Measurements from ENCODE around the gene P2RX6.

The P2RX6 gene

DNA sequence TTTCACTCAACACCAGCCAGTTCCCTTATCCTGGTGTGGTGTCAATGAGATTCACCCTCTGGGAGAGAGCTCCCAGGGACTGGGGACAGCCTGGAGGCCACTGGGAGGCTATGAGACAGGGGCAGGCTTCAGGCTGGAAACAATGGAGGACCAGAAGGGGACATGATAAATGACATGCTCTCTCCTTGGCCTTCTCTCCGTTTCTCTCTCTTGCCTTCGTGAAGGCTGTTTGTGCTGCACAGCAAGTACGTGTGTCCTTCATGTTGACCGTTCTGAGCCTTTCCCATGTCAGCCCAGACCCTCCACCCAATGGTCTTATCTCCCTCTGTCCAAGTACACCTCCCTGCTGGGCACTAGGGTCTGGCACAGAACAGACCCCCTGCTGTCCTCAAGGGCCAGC lies 34.4 kb upstream of the P2RX6 start:
- no peak for DNase-seq

GRCh38 chr22:20980938-20981722 lies 33.8 kb upstream of the P2RX6 start:
- no peak for DNase-seq

DNA sequence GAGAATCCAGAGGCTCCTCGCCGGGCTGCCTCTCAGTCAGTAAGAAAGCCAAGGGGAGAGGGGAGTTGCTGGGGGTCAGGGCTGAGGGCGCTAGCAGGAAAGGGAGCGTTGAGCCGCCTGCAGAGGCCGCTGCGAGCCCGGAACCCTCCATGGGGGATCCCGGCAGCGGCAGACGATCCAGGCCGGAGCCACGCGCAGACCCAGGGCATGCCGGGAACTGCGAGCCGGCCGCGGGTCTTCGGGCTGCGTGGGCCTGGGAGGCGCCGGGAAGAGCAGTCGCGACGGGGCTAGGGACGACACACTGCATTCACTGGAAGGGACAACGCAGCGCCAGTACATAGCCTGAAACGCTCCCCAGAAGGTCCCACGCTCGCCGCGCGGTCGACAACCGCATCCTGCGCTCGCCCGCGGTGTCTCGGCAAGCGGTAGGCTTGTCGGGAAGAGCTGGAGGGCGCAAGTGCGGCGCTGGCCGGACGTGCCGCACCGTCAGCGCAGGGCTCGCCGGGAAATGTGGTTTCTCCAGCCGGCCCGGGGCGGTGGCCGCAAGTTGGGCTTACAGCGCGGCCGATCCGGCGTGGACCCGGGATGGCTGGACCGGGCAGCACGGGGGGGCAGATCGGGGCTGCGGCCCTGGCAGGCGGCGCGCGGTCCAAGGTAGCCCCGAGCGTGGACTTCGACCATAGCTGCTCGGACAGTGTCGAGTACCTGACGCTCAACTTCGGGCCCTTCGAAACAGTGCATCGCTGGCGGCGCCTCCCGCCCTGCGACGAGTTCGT lies 33.0 kb upstream of the P2RX6 start, which contains the start of gene LZTR1:
LZTR1 (plus strand) TSS at position 511 of the 776 bp plus-strand sequence; CDS start at position 586, 75 bp downstream.
- DNase-seq, result peak in 1 of 2 experiments; percentile 55

- DNase-seq, result no peak
Observed at GRCh38 chr22:20982563-20982882, 32.4 kb upstream of the P2RX6 start.

DNA sequence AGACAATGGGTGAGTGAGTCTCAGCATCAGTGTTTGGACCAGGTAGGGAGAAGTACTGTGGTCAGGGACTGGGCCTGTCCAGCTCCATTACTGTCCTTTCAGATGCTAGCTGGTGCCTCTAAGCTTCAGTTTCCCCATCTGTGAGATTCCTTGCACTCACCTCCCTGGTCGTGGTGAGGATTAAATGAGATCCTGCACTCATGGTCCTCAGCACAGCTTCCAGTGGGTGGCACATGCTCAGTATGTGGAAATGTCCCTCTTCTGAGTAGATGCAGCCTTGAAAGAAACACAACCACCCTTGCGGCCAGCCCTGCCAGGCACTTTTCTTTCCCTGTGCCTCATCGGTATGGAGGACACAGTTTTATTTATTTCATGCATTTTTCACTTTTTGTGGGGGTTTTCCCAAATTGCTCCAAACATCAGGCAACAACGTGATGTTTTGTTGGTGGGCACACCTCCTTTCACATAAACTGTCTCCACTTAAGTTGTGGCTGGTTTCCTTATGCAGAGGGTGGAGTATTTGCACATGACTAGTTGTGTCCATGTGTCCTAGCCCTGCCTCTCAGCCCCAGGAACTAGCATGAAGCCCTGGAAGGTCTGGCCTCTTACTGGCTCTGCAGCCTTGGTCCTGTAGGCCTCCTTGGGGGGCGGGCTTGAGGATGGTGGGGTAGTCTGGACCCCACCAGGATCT lies 31.7 kb upstream of the P2RX6 start:
- DNase-seq, result no peak

DNA sequence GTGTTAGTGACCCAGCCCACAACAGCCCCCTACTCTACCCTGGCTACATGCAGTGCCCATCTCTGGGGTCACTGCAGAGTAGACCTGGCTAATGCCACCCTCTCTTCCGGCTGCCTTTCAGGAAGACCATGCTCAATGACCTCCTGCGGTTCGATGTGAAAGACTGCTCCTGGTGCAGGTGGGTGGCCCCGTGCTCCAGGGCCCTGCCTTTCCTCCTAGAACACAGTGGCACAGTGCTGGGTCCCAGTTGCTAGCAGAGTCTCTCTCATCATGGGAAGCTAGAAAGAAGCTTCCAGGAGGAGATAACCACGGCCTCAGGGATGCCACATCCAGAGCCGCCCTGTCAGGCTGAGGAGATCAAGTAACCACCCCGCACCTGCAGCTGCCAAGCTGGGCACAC lies 29.2 kb upstream of the P2RX6 start:
- DNase-seq, result no peak

GRCh38 chr22:20986365-20986764 lies 28.6 kb upstream of the P2RX6 start:
- DNase-seq, result no peak

DNA sequence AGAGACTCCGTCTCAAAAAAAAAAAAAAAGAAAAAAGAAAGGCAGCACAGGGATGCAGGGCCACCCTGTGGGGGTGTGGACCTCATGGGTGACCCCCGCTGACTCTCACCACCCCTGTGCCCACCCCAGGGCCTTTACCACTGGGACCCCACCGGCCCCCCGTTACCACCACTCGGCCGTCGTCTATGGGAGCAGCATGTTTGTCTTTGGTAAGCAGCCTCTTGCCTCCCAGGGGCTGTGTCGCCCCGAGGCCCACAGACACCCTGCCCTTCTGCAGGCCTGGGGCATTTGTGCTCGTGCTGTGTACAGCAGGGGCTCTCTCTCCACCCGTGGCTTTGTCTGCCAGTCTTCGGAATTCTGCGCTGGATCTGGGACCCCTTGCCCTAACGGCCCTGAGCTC lies 27.6 kb upstream of the P2RX6 start:
- DNase-seq, result no peak

DNA sequence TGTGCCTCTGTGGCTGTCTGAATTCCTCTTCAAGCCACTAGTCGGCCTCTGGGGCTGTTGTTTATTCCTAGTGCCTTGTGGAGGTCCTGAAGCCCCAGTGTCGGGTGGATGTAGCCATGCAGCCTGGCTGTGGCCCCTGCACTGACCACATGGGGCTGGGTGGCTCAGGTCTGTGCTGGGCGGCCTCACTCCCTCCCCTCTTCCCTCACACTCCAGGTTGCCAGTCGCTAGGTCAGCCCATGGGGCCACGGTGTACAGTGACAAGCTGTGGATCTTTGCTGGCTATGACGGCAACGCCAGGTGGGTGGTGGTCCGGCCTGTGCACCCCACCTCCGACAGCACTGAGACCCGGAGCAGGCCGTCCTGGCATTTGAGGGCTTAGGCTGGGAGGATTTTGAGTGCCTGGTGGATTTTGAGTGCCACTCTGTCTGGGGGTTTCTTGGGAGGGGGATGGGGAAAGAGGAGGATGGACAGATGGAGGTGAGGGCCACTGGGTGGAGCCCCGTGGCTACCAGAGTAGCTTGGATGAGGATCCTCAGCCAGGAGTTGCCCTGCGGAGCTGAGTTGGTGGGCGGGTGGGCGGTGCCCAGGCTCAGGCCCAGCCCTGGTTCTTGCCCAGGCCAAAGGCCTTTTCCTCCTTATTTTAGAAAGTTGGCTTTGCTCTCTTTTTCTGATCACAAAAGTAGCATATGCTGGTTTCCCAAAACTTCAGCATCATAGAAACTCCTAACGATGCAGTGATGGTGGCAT lies 26.2 kb upstream of the P2RX6 start:
- DNase-seq, result no peak

- no peak for DNase-seq
Observed at GRCh38 chr22:20989323-20990138, 25.4 kb upstream of the P2RX6 start.

GRCh38 chr22:20990184-20991180 lies 24.5 kb upstream of the P2RX6 start:
- DNase-seq, result no peak

DNA sequence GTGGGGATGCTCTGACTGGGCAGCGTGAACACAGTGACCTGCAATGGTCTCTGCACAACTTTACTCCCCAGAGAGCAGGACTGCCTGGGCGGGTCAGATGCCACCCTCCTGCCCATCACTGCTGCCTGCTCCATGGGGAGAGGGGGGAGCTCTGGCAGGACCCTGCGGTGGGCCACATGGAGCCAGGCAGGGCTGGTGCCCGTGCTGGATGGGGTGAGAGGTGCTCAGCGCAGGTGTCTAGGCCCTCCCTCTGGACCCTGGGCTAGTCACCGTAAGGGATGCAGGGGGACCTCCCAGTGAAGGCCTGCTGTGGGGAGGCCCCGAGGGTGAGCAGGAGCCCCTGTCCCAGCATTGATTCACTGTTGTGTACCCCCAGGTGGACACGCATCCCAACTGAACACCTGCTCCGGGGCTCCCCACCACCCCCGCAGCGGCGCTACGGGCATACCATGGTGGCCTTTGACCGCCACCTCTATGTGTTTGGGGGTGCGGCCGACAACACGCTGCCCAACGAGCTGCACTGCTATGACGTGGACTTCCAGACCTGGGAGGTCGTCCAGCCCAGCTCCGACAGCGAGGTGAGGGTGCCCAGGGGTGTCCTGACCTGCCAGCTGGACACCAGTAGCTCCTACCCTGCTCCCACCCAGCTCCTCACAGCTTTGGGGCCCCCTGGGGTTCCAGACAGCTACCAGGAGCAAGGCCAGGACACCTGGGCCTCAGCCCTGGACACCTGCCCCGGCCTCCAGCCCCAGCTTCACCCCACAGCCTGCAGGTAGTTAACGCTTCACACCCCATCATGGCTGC lies 23.5 kb upstream of the P2RX6 start:
- no peak for DNase-seq

DNA sequence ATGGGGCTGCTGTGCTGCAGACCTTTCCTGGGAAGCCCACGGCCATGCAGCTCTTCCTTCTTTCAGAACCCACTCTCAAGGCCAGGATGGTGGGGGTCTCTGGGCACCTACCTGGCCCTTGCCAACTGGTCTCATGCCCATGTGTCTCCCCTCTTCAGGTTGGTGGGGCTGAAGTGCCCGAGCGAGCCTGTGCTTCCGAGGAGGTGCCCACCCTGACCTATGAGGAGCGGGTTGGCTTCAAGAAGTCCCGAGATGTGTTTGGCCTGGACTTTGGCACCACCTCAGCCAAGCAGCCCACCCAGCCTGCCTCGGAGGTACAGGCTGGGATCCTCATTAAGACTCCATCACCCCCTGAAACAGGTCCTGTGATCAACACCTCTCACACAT lies 22.9 kb upstream of the P2RX6 start:
- no peak for DNase-seq

GRCh38 chr22:20992456-20993303 lies 22.3 kb upstream of the P2RX6 start:
- DNase-seq, result no peak

- no peak for DNase-seq
Observed at GRCh38 chr22:20993304-20994127, 21.4 kb upstream of the P2RX6 start.

GRCh38 chr22:20994128-20994901 lies 20.6 kb upstream of the P2RX6 start:
- DNase-seq, result no peak

GRCh38 chr22:20994902-20995241 lies 20.1 kb upstream of the P2RX6 start:
- DNase-seq, result no peak

All from cerebellar nuclear complex (tissue), 1 donor.